SK-N-SH (cell line): ENCODE data around the gene YTHDF1. TPM values are rescaled to one million over a fixed set of nuclear protein-coding genes. Genes with fewer than 3 reads are reported as not detected.
"Not testable (repeated sequence)": the region's sequence is repeated elsewhere in the genome, so short reads cannot be mapped to it uniquely, and the experiment has no call there.

Experiments
- CTCF ChIA-PET: fragments of 300-600, 350-600 bp; formaldehyde crosslinking; extraction: SDS; loops from one replicate; lab custom pipeline; 2021; lab: Yijun Ruan, JAX
- POLR2A ChIA-PET: fragments of 350-600 bp; sonication (Branson Sonifier 250); formaldehyde crosslinking; extraction: SDS; loops from one replicate; lab custom pipeline; 2020; ENCODE audit warnings: antibody characterized with exemption, inconsistent platforms; lab: Yijun Ruan, JAX
- DNase-seq: peaks from one replicate; pipeline ENCODE4 v3.0.0; 2012
- H2AFZ ChIP-seq: fragments of 200-600 bp; sonication (generic); 2 replicates; pipeline ENCODE4 v1.8.1; 2016; ENCODE audit warnings: antibody characterized with exemption, mild to moderate bottlenecking, low read depth
- H3F3A ChIP-seq: fragments of 200-600 bp; sonication (generic); replicated peaks from 2 replicates; pipeline ENCODE3; 2016; ENCODE audit warnings: antibody characterized with exemption, mild to moderate bottlenecking; ENCODE audit not compliant: insufficient read depth
- H3K27ac ChIP-seq, 2 experiments: fragments of 200-500 bp in 1 of 2; fragments of 200-600 bp in 1 of 2; sonication (Bioruptor generic) in 1 of 2; sonication (generic), shearing (Covaris generic) in 1 of 2; 2 replicates each; pipeline versions ENCODE4 v1.5.1 to v1.6.1; 2014 to 2016; ENCODE audit warnings: low read depth in 2 of 2, inconsistent platforms in 1 of 2, low read length in 1 of 2, mild to moderate bottlenecking in 1 of 2, mixed read lengths in 1 of 2
- H3K27me3 ChIP-seq: fragments of 200-600 bp; sonication (generic), shearing (Covaris generic); 2 replicates; pipeline ENCODE4 v1.6.1; 2016; ENCODE audit warnings: mixed run types; ENCODE audit not compliant: insufficient read depth
- H3K36me3 ChIP-seq, 2 experiments: fragments of 200-500 bp in 1 of 2; fragments of 200-600 bp in 1 of 2; sonication (Bioruptor generic) in 1 of 2; sonication (generic) in 1 of 2; replicated peaks in 1 of 2; 2 replicates each; pipeline versions ENCODE3 to v1.5.1; 2014 to 2016; ENCODE audit warnings: low read length in 1 of 2, mild to moderate bottlenecking in 1 of 2; ENCODE audit not compliant: insufficient read depth in 2 of 2, control insufficient read depth in 1 of 2
- H3K4me1 ChIP-seq, 2 experiments: fragments of 200-500 bp in 1 of 2; fragments of 200-600 bp in 1 of 2; sonication (Bioruptor generic) in 1 of 2; sonication (generic), shearing (Covaris generic) in 1 of 2; 2 replicates each; pipeline versions ENCODE4 v1.5.1 to v1.6.1; 2014 to 2016; ENCODE audit warnings: low read depth in 1 of 2, low read length in 1 of 2, mixed run types in 1 of 2; ENCODE audit not compliant: insufficient read depth in 2 of 2, control insufficient read depth in 1 of 2
- H3K4me2 ChIP-seq: fragments of 200-600 bp; sonication (generic), shearing (Covaris generic); 2 replicates; pipeline ENCODE4 v1.6.1; 2017; ENCODE audit warnings: mixed run types
- H3K4me3 ChIP-seq, 2 experiments: fragments of 200-500 bp in 1 of 2; fragments of 200-600 bp in 1 of 2; sonication (Bioruptor generic) in 1 of 2; sonication (generic), shearing (Covaris generic) in 1 of 2; 2 replicates each; pipeline versions ENCODE4 v1.5.1 to v1.8.1; 2014 to 2016; ENCODE audit warnings: low read depth in 2 of 2, inconsistent platforms in 1 of 2, low read length in 1 of 2, mild to moderate bottlenecking in 1 of 2, mixed read lengths in 1 of 2, moderate library complexity in 1 of 2
- H3K79me2 ChIP-seq: fragments of 200-600 bp; sonication (generic); 2 replicates; pipeline ENCODE4 v1.8.1; 2017; ENCODE audit warnings: mild to moderate bottlenecking; ENCODE audit not compliant: insufficient read depth
- H3K9ac ChIP-seq: fragments of 200-600 bp; sonication (generic); 2 replicates; pipeline ENCODE4 v1.6.1; 2017; ENCODE audit warnings: mixed run types
- H3K9me2 ChIP-seq: fragments of 200-600 bp; sonication (generic); 2 replicates; pipeline ENCODE4 v1.6.1; 2017; ENCODE audit warnings: mixed run types
- H3K9me3 ChIP-seq: fragments of 200-600 bp; sonication (generic); 2 replicates; pipeline ENCODE4 v1.6.1; 2017; ENCODE audit warnings: mixed run types, mild to moderate bottlenecking, moderate library complexity
- H4K20me1 ChIP-seq: fragments of 200-600 bp; sonication (generic); 2 replicates; pipeline ENCODE4 v1.6.1; 2017; ENCODE audit warnings: mild to moderate bottlenecking, mixed run types; ENCODE audit not compliant: insufficient read depth
- POLR2AphosphoS5 ChIP-seq: IDR thresholded peaks from 2 replicates; pipeline ENCODE4 v1.6.1; 2012; ENCODE audit warnings: low read depth, low read length
- RAD21 ChIP-seq: IDR thresholded peaks from 2 replicates; pipeline ENCODE4 v1.6.1; 2012; ENCODE audit warnings: mild to moderate bottlenecking, low read length
- SMC3 ChIP-seq: IDR thresholded peaks from 2 replicates; pipeline ENCODE4 v1.6.1; 2012; ENCODE audit warnings: low read depth, low read length, improper control_type of control experiment
- YY1 ChIP-seq: IDR thresholded peaks from 2 replicates; pipeline ENCODE4 v1.4.0; 2012; ENCODE audit warnings: low read depth, mild to moderate bottlenecking
- WGBS: methylation state at CpG from one replicate; pipeline ENCODE4 v1.1.6; 2017; ENCODE audit warnings: low lambda C conversion rate; 5-methylcytosine and 5-hydroxymethylcytosine counted together
- polyA plus RNA-seq, 3 experiments: library from polyadenylated mRNA; depleted of rRNA; stranded (reverse); fragments of >200 nt; gene quantifications; 2 replicates each; pipeline ENCODE4 v1.2.3, GENCODE V29; 2012
- TF ChIP-seq, protein P1 (sequence below): fragments of 200-600 bp; sonication (generic); IDR thresholded peaks from 2 replicates; pipeline ENCODE4 v1.6.1; 2017; ENCODE audit warnings: antibody characterized with exemption, mild to moderate bottlenecking, moderate library complexity
- TF ChIP-seq, protein P2 (sequence below): IDR thresholded peaks from 2 replicates; pipeline ENCODE4; 2012
- TF ChIP-seq, protein P3 (sequence below): fragments of 150-350 bp; IDR thresholded peaks from 2 replicates; pipeline ENCODE4 v1.6.1; 2017; ENCODE audit warnings: antibody characterized with exemption, low read length, low read depth, borderline replicate concordance

The YTHDF1 gene
- polyA plus RNA-seq, 1 of the 3 experiments (the other 2 are of a cell fraction): 17.0 TPM

DNA sequence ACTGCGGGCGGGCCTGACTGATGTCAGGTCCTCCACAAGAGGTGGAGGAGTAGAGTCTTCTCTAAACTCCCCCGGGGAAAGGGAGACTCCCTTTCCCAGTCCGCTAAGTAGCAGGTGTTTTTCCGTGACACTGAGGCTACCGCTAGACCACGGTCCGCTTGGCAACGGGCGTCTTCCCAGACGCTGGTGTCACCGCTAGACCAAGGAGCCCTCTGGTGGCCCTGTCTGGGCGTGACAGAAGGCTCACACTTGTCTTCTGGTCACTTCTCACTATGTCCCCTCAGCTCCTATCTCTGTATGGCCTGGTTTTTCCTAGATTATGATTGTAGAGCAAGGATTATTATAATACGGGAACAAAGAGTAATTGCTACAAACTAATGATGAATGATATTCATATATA lies 35.4 kb upstream of the YTHDF1 start:
- H3K9me2 ChIP-seq, H3K4me3 ChIP-seq, H4K20me1 ChIP-seq, H3K9ac ChIP-seq, POLR2A ChIA-PET, H3F3A ChIP-seq, DNase-seq, H2AFZ ChIP-seq, H3K4me2 ChIP-seq, H3K4me1 ChIP-seq, H3K9me3 ChIP-seq, H3K36me3 ChIP-seq, H3K79me2 ChIP-seq, H3K27ac ChIP-seq: not testable (repeated sequence)
- 38% methylated on average over 7 of the region's 14 CpGs for WGBS
- H3K27me3 ChIP-seq: peaks cover 33% of the 10 kb centered on the region
- TF ChIP-seq, protein P1, sequence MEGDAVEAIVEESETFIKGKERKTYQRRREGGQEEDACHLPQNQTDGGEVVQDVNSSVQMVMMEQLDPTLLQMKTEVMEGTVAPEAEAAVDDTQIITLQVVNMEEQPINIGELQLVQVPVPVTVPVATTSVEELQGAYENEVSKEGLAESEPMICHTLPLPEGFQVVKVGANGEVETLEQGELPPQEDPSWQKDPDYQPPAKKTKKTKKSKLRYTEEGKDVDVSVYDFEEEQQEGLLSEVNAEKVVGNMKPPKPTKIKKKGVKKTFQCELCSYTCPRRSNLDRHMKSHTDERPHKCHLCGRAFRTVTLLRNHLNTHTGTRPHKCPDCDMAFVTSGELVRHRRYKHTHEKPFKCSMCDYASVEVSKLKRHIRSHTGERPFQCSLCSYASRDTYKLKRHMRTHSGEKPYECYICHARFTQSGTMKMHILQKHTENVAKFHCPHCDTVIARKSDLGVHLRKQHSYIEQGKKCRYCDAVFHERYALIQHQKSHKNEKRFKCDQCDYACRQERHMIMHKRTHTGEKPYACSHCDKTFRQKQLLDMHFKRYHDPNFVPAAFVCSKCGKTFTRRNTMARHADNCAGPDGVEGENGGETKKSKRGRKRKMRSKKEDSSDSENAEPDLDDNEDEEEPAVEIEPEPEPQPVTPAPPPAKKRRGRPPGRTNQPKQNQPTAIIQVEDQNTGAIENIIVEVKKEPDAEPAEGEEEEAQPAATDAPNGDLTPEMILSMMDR: peak; percentile 7; the same call in 1 of the 2 replicates
- TF ChIP-seq SMC3: 0 out of 2 replicates have a peak, but pooled peaks have one; percentile 5
- TF ChIP-seq RAD21: peak; percentile 22; the same call in 1 of the 2 replicates
- CTCF ChIA-PET: interaction anchor here (0.6 to 5.8 kb wide), 4 partner anchors 21 to 59 kb away, joined by 3 to 74 read pairs (median 6); no protein-coding TSS in a partner anchor

DNA sequence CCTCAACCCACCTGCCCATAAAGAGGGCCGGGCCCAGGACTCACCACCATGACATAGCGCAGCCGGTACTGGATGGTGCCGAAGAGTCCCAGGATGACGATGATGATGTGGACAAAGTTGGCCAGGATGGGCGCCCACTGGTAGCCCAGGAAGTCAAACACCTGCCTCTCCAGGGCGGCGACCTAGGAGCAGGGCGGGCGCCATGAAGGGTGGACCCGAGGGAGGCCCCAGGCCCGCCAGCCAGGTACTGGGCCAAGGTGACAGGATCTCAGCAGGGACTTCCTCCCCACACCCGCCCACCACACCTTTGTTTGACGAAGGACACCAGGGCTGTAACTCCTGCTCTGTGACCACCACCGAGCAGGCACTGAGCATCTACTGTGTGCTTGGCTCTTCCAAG lies 34.0 kb upstream of the YTHDF1 start:
- no peak overlapping the region for H3K9ac ChIP-seq
- CTCF ChIA-PET: interaction anchor here (1.1 to 15.6 kb wide), 2 partner anchors 26 to 194 kb away, joined by 3 to 168 read pairs; no protein-coding TSS in a partner anchor
- WGBS: 85% methylated on average over 7 of the region's 15 CpGs
- no peaks in the 10 kb centered on the region for H4K20me1 ChIP-seq
- H2AFZ ChIP-seq: no peak overlapping the region
- POLR2A ChIA-PET: no interaction called here
- peaks cover 27% of the 10 kb centered on the region for H3K27me3 ChIP-seq
- no peaks in the 10 kb centered on the region for H3K79me2 ChIP-seq
- peaks cover 0 to 4% of the 10 kb centered on the region in 2 experiments; a peak in 1 of 4 replicates for H3K4me1 ChIP-seq
- TF ChIP-seq, protein P2, sequence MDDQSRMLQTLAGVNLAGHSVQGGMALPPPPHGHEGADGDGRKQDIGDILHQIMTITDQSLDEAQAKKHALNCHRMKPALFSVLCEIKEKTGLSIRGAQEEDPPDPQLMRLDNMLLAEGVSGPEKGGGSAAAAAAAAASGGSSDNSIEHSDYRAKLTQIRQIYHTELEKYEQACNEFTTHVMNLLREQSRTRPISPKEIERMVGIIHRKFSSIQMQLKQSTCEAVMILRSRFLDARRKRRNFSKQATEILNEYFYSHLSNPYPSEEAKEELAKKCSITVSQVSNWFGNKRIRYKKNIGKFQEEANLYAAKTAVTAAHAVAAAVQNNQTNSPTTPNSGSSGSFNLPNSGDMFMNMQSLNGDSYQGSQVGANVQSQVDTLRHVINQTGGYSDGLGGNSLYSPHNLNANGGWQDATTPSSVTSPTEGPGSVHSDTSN: no peak
- TF ChIP-seq, protein P3, sequence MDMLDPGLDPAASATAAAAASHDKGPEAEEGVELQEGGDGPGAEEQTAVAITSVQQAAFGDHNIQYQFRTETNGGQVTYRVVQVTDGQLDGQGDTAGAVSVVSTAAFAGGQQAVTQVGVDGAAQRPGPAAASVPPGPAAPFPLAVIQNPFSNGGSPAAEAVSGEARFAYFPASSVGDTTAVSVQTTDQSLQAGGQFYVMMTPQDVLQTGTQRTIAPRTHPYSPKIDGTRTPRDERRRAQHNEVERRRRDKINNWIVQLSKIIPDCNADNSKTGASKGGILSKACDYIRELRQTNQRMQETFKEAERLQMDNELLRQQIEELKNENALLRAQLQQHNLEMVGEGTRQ: no peak
- no peak for TF ChIP-seq POLR2AphosphoS5
- TF ChIP-seq YY1: no peak
- no peaks in the 10 kb centered on the region for H3K9me2 ChIP-seq
- H3K27ac ChIP-seq: no peak overlapping the region
- no peaks in the 10 kb centered on the region for H3K36me3 ChIP-seq
- H3K4me3 ChIP-seq: no peak overlapping the region
- no peaks in the 10 kb centered on the region for H3F3A ChIP-seq
- DNase-seq: no peak
- no peaks in the 10 kb centered on the region for H3K9me3 ChIP-seq
- no peak overlapping the region for H3K4me2 ChIP-seq
